Measurements from ENCODE around the gene SMYD3. TPM values are rescaled to one million over a fixed set of nuclear protein-coding genes. Genes with fewer than 3 reads are reported as not detected.
A peak's percentile ranks its signal among the peaks of the same experiment; 100 is the strongest.

SMYD3 gene
- total and polyA plus RNA-seq, 9 of the 15 experiments (the other 6 are each of a cell fraction or from before 2014, with no cell fraction given), result 128 to 440 (median 197) TPM

DNA sequence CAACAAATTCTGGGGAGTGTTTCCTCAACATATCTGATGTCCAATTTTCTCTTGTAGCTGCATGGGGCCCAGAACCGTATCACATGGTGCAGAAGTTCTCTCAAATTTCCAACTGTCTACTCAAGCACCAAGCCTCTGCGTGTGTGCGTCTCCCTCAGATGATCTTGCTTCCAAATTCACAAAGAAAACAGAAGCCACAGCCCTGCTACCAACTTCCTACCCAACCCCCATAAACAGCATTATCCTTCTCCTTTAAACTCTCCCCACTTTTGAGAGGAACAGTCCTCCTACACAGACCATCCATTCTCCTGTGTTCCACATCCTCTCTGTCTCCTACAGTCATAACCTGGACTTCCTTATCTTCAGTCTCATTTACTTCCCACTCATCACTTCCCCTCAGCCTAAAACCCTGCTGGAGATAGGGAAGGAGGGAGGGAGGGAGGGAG is 354.1 kb downstream of the SMYD3 start (continued):
- TF ChIP-seq MYBL2 (IDR thresholded peaks at IDR 0.05; ENCODE audit: low read depth) (no peak), MYBL2 (CRISPR knock-in tag; IDR thresholded peaks at IDR 0.05; ENCODE audit: borderline replicate concordance) (no peak), RNF2 (IDR thresholded peaks at IDR 0.05) (peak; percentile 90; the same call in 1 of the 2 replicates), ZEB2 (IDR thresholded peaks at IDR 0.05) (peak; percentile 76), TCF3 (CRISPR knock-in tag; IDR thresholded peaks at IDR 0.05) (peak; percentile 68), DPF2 (IDR thresholded peaks at IDR 0.05) (peak; percentile 82), NFIC (IDR thresholded peaks at IDR 0.05) (peak; percentile 42), NFATC3 (IDR thresholded peaks at IDR 0.05) (peak; percentile 46; the same call in 1 of the 2 replicates), RBFOX2 (IDR thresholded peaks at IDR 0.05; ENCODE audit: low read depth, low read length) (no peak), SREBF2 (CRISPR knock-in tag; IDR thresholded peaks at IDR 0.05) (no peak), ETV5 (CRISPR knock-in tag; IDR thresholded peaks at IDR 0.05; ENCODE audit: low read depth) (peak; percentile 77), RAD51 (IDR thresholded peaks at IDR 0.05; ENCODE audit: borderline replicate concordance, low read depth) (peak; percentile 38; the same call in 1 of the 2 replicates), TBL1XR1 (IDR thresholded peaks at IDR 0.05; ENCODE audit: low read length in 2 of 2) (peak in 1 of 2 experiments; percentile 72; a peak in 2 of 4 replicates), TRIM24 (IDR thresholded peaks at IDR 0.05) (peak in 1 of 2 experiments; percentile 58; a peak in 1 of 4 replicates), RBM34 (IDR thresholded peaks at IDR 0.05; ENCODE audit: borderline replicate concordance, insufficient read depth, low read length) (no peak), NCOA2 (IDR thresholded peaks at IDR 0.05; ENCODE audit: partially characterized antibody in 2 of 2) (peak in 1 of 2 experiments; percentile 35), HDAC1 (IDR thresholded peaks at IDR 0.05) (peak in 1 of 2 experiments; percentile 87; a peak in 2 of 4 replicates), ETV6 (IDR thresholded peaks at IDR 0.05; ENCODE audit: borderline replicate concordance in 1 of 2, low read depth in 2 of 2, low read length in 1 of 2) (peak; percentile 63 to 93; a peak in 3 of 4 replicates), ETV6 (CRISPR knock-in tag; IDR thresholded peaks at IDR 0.05; ENCODE audit: borderline replicate concordance) (no peak), NCOA1 (IDR thresholded peaks at IDR 0.05; ENCODE audit: low read depth) (peak; percentile 78), PTRF (tag; IDR thresholded peaks at IDR 0.05) (peak; percentile 27; the same call in 1 of the 2 replicates), LEF1 (IDR thresholded peaks at IDR 0.05) (peak; percentile 75), OTX1 (CRISPR knock-in tag; IDR thresholded peaks at IDR 0.05) (peak; percentile 78; the same call in 1 of the 2 replicates)
- TF ChIP-seq, protein P1, sequence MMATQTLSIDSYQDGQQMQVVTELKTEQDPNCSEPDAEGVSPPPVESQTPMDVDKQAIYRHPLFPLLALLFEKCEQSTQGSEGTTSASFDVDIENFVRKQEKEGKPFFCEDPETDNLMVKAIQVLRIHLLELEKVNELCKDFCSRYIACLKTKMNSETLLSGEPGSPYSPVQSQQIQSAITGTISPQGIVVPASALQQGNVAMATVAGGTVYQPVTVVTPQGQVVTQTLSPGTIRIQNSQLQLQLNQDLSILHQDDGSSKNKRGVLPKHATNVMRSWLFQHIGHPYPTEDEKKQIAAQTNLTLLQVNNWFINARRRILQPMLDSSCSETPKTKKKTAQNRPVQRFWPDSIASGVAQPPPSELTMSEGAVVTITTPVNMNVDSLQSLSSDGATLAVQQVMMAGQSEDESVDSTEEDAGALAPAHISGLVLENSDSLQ (IDR thresholded peaks at IDR 0.05), result no peak
- TF ChIP-seq, protein P2, sequence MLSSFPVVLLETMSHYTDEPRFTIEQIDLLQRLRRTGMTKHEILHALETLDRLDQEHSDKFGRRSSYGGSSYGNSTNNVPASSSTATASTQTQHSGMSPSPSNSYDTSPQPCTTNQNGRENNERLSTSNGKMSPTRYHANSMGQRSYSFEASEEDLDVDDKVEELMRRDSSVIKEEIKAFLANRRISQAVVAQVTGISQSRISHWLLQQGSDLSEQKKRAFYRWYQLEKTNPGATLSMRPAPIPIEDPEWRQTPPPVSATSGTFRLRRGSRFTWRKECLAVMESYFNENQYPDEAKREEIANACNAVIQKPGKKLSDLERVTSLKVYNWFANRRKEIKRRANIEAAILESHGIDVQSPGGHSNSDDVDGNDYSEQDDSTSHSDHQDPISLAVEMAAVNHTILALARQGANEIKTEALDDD (IDR thresholded peaks at IDR 0.05), result peak; percentile 61

Data from K562 (cell line).